Endothelial cell of umbilical vein (primary cell): Measurements from ENCODE around the gene CAMTA1.

Experiments
- EZH2 ChIP-seq: IDR thresholded peaks from 2 replicates; pipeline ENCODE4 v1.6.1; 2012; ENCODE audit warnings: borderline replicate concordance, low read depth, mild to moderate bottlenecking, moderate library complexity, low read length, inconsistent platforms; ENCODE audit not compliant: severe bottlenecking
- FOS ChIP-seq: IDR thresholded peaks from 2 replicates; pipeline ENCODE4 v1.6.1; 2011; ENCODE audit warnings: mild to moderate bottlenecking, low read length, moderate library complexity, borderline replicate concordance; ENCODE audit not compliant: insufficient read depth
- GATA2 ChIP-seq: IDR thresholded peaks from 2 replicates; pipeline ENCODE4 v1.7.0; 2011; ENCODE audit warnings: low read depth, mild to moderate bottlenecking, moderate library complexity, mixed read lengths, low read length; ENCODE audit not compliant: insufficient read length, insufficient read depth
- JUN ChIP-seq: IDR thresholded peaks from 2 replicates; pipeline ENCODE4 v1.6.1; 2011; ENCODE audit warnings: borderline replicate concordance, low read depth; ENCODE audit not compliant: insufficient read length, insufficient read depth
- MYC ChIP-seq: IDR thresholded peaks from one replicate; pipeline ENCODE4 v1.6.1; 2011; ENCODE audit warnings: mild to moderate bottlenecking, low read depth, low read length
- POLR2A ChIP-seq: IDR thresholded peaks from 2 replicates; pipeline ENCODE4 v1.6.1; 2012; ENCODE audit warnings: low read depth, mild to moderate bottlenecking, control low read depth, low read length
- POLR2AphosphoS5 ChIP-seq: IDR thresholded peaks from 2 replicates; pipeline ENCODE4 v1.6.1; 2012; ENCODE audit warnings: low read depth, mild to moderate bottlenecking, control low read depth, low read length, moderate library complexity; ENCODE audit not compliant: insufficient read depth
- TF ChIP-seq, protein P1 (sequence below), 2 donors: IDR thresholded peaks; 1 replicate in 1 of 2; 2 replicates in 1 of 2; pipeline ENCODE4 v1.5.1; 2011; ENCODE audit warnings: low read length in 2 of 2, mild to moderate bottlenecking in 2 of 2, moderate library complexity in 2 of 2, control low read depth in 1 of 2, inconsistent platforms in 1 of 2, low read depth in 1 of 2; ENCODE audit not compliant: insufficient read depth in 1 of 2; ENCODE audit errors: extremely low read depth in 1 of 2
- TF ChIP-seq, protein P2 (sequence below): IDR thresholded peaks from 2 replicates; pipeline ENCODE4 v1.6.1; 2011; ENCODE audit not compliant: insufficient read depth, insufficient read length

DNA sequence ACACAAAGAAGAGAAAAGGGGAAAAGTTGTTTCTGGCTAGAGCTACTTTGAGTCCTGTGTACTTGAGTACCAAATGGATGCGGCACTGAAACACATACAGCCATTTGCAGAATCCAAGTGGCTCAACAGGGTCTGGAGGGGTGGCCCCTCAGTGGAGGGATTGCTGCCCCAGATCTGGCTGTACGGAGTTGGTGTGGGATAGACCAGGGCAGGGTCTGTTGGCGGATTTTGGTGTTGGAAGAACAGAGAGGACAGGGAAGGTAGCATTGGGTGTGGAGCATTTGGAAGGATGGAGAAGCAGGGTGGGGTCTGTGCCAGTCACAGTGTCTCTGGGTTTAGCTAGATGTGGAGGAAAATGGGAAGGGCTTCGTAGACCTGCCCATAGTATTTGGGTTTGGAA is 220.5 kb downstream of the CAMTA1 start:
- TF ChIP-seq, protein P1, sequence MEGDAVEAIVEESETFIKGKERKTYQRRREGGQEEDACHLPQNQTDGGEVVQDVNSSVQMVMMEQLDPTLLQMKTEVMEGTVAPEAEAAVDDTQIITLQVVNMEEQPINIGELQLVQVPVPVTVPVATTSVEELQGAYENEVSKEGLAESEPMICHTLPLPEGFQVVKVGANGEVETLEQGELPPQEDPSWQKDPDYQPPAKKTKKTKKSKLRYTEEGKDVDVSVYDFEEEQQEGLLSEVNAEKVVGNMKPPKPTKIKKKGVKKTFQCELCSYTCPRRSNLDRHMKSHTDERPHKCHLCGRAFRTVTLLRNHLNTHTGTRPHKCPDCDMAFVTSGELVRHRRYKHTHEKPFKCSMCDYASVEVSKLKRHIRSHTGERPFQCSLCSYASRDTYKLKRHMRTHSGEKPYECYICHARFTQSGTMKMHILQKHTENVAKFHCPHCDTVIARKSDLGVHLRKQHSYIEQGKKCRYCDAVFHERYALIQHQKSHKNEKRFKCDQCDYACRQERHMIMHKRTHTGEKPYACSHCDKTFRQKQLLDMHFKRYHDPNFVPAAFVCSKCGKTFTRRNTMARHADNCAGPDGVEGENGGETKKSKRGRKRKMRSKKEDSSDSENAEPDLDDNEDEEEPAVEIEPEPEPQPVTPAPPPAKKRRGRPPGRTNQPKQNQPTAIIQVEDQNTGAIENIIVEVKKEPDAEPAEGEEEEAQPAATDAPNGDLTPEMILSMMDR (IDR thresholded peaks at IDR 0.05; ENCODE audit: extremely low read depth in 1 of 2, insufficient read depth in 1 of 2, low read depth in 1 of 2, low read length in 2 of 2): no peak
- TF ChIP-seq POLR2A (no peak), EZH2 (no peak), JUN (no peak), GATA2 (no peak), MYC (no peak), POLR2AphosphoS5 (no peak), FOS (no peak)
- TF ChIP-seq, protein P2, sequence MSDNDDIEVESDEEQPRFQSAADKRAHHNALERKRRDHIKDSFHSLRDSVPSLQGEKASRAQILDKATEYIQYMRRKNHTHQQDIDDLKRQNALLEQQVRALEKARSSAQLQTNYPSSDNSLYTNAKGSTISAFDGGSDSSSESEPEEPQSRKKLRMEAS: no peak
